ENCODE measurements around the gene CHSY3. TPM values are rescaled to one million over a fixed set of nuclear protein-coding genes. Genes with fewer than 3 reads are reported as not detected.

CHSY3 gene
- total RNA-seq, 1 donor from 2014 or later = 0.62 TPM

DNA sequence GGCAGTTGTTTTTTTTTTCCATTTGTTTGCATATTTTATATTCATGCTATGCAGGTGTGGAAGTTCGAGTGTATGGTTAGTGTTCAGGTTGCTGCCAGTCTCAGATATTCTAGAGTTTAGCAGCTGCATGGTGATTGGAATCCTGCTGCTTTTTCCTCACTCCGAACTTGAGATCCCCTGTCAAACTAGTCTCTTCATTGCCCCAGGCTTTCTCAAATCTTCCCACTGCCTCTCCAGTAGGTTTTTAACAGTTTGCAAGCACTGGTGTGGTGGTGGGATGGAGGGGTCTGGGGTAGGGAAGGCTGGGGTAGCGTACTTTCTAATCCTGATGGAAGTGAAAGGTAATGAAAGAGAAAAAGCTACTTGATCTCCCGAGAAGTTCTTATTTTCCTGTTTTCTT, 112.9 kb downstream of the CHSY3 start:
- ATAC-seq (no peak), DNase-seq (no peak)
- intact Hi-C loops (cut with micrococcal nuclease) = no loop called here

DNA sequence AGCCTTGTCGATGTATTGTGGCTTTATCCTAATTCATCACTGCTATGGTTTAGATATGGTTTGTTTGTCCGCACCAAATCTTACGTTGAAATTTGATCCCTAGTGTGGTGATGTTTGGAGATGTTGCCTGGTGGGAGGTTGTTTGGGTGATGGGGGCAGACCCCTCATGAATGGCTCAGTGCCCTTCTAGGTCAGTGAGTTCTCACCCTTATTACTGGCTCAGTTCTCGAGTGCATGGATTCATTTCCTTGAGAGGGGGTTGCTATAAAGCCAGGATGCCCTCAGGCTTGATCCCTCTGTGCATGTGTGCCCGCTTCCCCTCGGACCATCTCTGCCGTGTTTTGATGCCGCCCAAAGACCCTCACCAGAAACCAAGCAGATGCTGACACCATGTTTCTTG, 114.4 kb downstream of the CHSY3 start:
- no peak for DNase-seq
- intact Hi-C loops (cut with micrococcal nuclease) = no loop called here
- no peak for ATAC-seq

DNA sequence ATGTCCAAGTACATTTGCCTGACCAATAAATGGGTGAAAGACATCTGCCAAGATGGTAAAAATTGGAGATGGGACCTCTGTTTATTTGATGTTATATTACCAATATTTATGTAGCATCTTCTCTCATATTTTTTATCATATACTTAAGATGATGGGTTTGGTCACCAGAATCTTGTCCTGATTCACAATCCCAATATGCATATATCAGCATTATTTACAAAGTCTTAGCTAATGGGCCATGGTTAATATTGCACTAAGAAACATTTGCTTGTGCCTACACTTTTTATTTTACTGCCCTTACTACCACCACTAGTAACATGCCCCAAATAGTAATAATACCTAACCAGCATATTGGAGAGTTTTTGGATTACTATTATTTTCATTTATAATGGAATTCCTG, 116.7 kb downstream of the CHSY3 start:
- no peak for ATAC-seq
- intact Hi-C loops (cut with micrococcal nuclease) = no loop called here

DNA sequence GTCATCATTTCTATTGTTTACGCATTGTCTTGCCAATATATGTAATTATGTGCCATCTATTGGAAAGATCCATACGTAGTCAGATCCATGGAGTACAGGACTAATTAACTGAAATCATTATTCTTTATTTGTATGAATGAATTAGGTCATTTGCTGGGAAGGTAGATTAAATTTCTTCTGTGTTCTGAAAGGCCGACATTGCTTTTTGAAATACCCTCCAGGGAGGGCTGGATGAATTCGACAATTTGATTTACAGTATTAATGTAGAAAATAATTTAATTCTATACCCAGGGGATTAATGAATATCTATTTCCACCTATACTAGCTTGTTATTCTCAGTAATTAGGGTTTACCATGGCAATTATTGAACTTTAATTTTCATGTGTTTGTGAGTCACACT, 117.6 kb downstream of the CHSY3 start:
- intact Hi-C loops (cut with micrococcal nuclease) = no loop called here
- ATAC-seq (no peak), DNase-seq (no peak)

More for the DNA sequence above, 116.7 kb downstream of the CHSY3 start:
- DNase-seq = no peak

DNA sequence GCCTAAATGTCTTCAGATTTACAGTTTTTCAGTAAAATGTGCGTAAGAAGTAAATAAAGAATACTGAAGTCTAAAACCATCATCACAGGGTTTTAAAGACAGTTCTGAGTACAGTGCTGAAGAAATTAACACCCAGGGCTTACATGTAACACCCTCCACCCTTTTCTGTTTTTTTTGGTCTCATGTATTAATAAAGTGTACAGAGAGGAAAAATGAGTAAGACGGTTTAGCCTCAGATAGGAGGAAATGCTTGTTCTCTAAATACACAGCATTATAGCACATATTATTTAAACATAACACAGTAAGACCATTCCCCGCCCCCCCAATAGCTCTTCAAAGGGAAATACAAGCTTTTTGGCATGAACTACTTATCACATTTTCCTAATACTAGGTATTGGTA, 119.3 kb downstream of the CHSY3 start:
- ATAC-seq = no peak
- no peak for DNase-seq
- intact Hi-C loops (cut with micrococcal nuclease) = no loop called here

DNA sequence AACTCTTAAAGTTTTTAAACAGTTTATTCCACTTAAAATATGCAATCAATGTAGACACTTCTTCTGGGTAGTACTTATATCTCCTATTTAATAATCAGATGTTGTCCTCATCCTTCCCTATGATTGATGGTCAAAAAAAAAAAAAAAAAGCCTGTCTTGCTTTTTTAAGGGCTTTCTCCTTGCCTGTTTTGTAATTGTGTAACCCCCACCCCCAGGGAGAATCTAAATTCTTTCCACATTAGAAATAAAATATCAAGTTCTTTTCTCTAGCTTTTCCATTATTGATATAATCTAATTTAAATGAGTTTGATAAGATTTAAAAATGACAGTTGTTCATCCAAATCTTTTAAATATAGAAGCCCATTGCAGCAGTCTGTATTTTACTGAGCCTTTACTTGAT, 119.7 kb downstream of the CHSY3 start:
- no peak for DNase-seq

DNA sequence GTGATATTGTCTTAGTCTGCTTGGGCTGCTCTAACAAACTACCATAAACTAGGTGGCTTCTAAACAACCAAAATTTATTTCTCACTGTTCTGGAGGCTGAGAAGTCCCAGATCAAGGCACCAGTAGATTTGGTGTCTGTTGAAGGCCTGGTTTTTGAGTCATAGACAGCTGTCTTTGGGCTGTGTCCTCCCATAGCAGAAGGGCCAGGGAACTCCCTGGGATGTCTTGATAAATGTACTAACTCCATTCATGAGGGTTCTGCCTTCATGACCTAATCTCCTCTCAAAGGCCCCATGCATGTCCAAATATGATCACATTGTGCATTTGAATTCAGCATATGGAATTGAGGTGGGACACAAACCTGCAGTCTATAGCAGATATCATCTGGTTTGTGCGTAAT, 121.2 kb downstream of the CHSY3 start:
- ATAC-seq = no peak
- DNase-seq = no peak
- intact Hi-C loops (cut with micrococcal nuclease) = no loop called here

More for the DNA sequence above, 119.7 kb downstream of the CHSY3 start:
- intact Hi-C loops (cut with micrococcal nuclease) = no loop called here
- ATAC-seq = no peak

DNA sequence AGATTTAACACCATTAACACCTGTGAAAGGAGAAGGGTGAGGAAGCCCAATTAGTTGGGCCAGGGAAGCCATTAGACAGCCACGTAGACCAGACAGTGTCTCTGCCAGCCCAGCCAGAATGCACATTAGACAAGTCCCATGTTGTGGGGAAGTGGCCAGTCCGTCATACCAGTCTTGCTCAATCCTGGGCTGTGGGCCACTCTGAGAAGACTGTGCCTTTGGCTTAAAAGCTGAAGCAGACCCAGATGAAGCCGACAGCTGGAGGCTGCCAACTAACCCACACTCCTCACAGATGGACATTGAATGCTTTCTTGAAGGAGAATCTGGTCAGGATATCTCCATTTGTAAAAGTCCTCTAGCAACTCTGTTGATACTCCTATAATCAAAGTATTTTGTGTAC, 128.5 kb downstream of the CHSY3 start:
- intact Hi-C loops (cut with micrococcal nuclease) = no loop called here
- ATAC-seq (no peak), DNase-seq (no peak)

DNA sequence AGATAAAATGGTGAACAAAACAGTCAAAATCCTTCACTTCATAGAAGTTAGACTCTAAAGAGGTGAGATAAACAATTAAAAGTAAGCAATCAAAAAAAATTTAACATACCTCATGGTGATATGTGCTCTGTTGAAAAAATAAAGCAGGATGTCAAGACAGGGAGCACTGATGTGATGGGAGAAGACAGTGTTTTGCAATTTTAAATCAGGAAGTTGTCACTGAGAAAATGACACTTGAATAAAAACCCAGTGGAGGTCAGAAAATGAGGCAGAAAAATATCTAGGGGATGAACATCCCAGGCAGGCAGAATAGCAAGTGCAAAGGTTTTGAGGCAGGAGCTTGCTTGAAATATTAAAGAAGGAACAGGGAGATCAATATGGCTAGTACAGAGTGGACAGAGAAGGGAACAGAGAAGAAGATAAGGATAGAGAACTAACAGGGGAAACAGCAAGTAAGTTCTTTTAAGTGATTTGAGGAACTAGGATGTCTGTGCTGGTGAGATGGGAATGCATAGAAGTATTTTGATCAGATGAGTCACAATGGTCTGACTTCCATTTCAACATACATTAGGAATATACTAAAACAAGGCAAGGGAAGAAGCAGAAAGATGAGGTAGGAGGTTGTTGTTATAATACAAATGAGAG, 130.4 kb downstream of the CHSY3 start:
- intact Hi-C loops (cut with micrococcal nuclease) = no loop called here
- DNase-seq (no peak), ATAC-seq (no peak)

DNA sequence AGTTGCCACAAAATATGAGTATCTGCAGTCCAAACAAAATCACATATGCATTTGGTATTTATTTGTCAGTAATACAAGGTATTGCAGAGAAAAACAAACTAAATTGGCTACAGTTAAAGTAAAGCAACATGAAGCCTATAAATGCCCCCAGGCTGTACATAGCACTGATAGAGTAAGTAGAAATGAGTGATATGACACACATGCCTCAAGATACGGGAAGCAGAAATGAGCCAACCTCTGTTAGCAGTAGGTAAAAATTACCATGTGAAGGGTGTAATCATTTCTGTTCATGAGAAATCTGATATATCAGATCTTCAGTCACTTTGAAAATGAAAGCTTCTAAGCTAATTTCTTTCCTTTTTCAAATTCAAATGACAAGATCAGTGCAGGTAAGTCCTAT, 131.1 kb downstream of the CHSY3 start:
- intact Hi-C loops (cut with micrococcal nuclease) = no loop called here
- no peak for ATAC-seq
- DNase-seq = no peak

DNA sequence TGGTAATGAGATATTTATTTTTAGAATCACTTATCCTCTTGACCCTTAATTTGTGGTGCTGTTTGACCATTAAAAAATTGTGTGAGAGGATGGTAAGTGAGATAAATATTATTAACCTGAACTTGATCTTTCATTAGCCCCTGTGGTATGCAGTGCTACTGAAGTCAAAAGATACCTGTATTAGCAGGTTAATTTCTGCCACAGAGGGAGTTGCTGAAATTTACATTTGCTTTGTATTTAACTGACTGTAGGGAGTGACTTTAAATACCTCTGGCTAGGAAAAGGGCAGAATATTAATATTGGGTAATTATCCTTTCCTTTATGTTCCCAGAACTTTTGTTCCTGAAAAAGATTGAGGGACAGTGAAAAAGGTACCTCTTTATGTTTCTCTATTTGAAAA, 133.6 kb downstream of the CHSY3 start:
- DNase-seq = no peak
- ATAC-seq = no peak
- intact Hi-C loops (cut with micrococcal nuclease) = no loop called here

DNA sequence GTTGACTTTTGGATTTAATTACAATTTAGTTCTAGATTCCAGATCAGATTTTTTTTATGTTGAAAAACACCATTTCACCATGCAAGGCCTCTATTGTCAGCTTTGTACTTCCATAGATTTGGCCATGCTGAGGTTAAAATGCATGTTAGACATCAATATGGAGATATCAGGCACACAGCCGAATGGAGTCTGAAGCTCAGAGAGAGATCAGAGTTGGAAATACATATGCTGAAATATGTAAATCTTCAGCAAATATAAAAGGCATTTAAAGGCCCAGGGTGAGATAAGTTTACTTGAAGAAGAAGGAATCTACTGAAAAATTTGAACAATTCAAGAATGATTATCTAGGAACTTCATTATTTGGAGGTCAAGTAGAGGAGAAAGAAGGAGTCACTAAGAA, 139.6 kb downstream of the CHSY3 start:
- no peak for ATAC-seq
- DNase-seq = no peak
- intact Hi-C loops (cut with micrococcal nuclease) = no loop called here

DNA sequence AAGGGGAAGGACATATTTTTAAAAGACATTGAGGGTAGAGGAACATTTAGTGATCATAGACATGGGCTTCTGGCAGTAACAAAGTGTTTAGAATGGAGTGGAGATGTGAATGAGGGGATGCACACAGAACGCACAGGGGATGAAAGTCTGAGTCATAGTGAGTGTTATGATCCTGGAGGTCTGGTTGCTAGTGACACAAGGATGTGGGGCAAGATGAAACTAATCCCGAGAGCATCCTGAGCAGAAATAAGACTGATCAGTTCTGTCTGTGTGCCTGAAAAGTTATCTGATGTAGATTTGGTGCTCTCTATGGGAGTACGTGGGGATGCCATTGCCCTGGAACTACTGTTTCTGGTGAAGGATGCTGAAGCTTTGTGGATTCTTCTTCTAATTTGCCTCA, 141.1 kb downstream of the CHSY3 start:
- no peak for ATAC-seq
- intact Hi-C loops (cut with micrococcal nuclease) = no loop called here
- no peak for DNase-seq

DNA sequence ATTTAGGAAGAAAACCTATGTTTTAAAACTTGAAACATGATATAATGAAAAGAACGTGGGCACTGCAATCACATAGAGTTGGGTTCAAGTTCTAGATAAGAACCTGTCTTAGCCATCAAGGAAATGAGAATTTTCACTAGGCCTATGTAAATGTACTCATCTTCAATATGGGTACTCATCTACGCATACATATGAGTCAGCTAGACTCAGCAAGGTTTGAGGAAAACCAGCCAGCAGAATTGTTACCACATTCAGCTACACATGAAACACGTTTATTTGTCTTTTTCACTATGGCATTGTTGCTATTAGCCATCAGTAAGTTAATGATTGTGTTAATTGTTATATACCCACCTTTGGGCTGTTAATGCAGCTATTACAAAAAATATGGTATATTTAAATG, 146.3 kb downstream of the CHSY3 start:
- intact Hi-C loops (cut with micrococcal nuclease) = no loop called here
- DNase-seq = no peak
- ATAC-seq = no peak

DNA sequence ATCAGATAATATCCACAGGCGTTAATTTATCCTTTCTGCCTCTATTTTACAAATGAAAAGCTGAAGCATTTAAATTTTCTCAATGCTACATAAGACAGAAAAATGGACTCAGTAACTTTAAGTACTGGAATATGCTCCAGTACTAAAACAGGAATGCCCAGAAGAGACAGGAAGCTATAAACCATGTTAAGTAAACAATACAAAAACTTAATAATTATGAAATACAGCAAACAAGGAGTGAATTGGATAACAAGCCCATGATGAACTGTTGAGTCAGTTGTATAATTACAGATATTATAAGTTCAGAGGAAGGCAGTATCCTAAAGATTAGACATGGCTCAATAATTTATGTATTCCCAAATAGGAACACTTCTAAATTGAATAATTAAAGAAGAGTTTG, 148.5 kb downstream of the CHSY3 start:
- DNase-seq = no peak
- intact Hi-C loops (cut with micrococcal nuclease) = no loop called here
- no peak for ATAC-seq

DNA sequence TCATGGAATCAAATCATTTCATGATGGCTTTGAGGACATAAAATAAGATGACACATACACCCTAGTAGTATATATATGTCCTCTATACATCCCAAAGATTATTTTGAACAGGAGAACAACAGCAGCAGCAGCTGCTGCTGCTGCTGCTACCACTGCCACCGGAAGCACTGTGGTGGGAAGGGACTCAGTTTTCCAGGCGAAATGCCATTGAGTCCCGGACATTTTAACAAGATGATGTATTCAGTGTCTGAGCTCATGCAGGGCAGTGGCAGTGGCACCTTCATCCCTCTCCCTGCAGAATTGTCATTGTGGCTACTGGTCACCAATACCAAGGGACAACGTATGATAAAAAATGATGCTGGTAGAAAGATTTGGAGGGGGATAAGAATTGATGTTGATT, 151.3 kb downstream of the CHSY3 start:
- intact Hi-C loops (cut with micrococcal nuclease) = no loop called here
- no peak for ATAC-seq
- DNase-seq = peak; percentile 20

DNA sequence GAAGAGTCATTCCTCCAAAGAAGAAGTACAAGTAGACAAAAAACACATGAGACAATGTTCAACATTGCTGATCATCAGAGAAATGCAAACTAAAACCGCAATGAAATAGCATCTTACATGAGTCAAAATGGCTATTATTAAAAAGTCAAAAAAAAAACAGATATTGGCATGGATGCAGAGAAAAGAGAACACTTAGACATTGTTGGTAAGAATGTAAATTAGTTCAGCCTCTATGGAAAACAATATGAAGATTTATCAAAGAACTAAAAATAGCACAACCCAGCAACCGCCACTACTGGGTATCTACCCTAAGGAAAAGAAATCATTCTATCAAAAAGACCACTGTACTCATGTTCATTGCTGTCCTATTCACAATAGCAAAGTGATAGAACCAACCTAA, 157.5 kb downstream of the CHSY3 start:
- intact Hi-C loops (cut with micrococcal nuclease) = no loop called here
- ATAC-seq (no peak), DNase-seq (no peak)

DNA sequence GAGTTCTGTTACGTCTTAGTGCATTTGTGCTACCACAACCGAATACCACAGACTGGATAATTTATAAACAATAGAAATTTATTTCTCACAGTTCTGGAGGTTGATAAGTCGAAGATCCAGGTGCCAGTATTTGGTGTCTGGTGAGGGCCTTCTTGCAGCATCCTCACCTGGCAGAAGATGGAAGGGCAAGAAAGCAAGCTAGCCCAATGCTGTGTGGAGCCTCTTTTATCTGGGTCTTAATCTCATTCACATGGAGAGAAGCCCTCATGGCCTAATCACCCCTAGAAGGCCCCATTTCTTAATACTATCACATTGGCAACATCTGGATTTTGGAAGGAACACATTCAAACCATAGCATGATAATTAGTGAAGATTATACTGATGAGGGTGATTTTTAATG, 159.3 kb downstream of the CHSY3 start:
- intact Hi-C loops (cut with micrococcal nuclease) = no loop called here
- no peak for DNase-seq
- ATAC-seq = no peak

DNA sequence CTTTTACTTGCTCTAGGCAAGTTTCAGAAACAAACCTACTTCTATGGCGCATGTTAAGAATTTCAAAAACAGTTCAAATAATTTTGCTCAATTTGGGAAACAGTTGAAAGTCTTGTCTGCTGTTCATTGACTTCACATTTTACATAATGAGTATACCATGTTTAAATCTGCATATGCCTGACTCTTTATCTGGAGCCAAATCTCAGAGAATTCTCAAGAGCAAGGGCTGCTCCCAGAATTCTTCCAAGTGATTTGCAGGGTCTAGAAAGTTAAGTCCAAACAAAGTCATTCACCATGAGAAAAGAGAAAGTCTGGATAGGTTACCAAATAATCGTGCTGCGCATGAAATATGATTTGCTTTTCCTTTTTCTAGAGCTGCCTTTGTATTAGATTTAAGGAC, 160.2 kb downstream of the CHSY3 start:
- ATAC-seq (no peak), DNase-seq (no peak)
- intact Hi-C loops (cut with micrococcal nuclease) = no loop called here

DNA sequence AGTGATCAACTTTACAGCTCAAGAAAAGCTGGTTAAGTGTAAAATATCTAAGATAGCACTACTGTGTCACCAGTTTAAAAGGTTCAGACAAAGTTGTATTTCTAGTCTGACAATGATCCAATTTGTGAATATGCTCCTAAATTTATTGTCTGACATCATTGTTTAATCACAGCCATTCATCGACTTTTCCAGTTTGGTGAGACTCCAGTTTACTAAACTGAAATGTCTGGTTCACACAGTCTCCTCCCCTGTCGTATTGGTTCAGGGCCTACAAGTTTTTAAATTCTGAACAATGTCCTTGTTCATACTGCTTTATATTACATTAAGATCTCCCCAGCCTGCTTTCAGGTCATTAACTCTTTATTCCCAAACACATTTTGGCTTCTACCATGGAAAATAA, 161.4 kb downstream of the CHSY3 start:
- DNase-seq = no peak
- intact Hi-C loops (cut with micrococcal nuclease) = no loop called here
- no peak for ATAC-seq

DNA sequence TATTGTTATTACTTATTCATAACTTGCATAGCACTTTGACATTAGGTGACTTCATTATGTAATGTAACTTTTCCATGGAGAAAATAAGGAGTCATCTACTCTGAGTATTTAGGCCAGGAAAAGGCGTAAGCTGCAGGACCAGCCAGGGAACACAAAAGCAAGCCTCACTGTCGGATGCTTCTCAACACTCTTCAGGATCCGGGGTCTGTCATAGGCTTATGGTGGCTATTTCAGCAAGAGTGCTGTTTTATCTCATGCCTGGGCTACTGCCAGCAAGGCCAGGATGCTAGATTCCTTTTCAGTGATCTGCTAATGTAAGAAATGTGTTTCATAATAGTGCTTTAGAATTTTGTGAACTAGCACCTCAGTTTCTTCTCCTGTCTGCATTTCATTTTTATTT, 162.4 kb downstream of the CHSY3 start:
- DNase-seq (peak; percentile 30), ATAC-seq (peak; percentile 42)
- intact Hi-C loops (cut with micrococcal nuclease) = no loop called here

DNA sequence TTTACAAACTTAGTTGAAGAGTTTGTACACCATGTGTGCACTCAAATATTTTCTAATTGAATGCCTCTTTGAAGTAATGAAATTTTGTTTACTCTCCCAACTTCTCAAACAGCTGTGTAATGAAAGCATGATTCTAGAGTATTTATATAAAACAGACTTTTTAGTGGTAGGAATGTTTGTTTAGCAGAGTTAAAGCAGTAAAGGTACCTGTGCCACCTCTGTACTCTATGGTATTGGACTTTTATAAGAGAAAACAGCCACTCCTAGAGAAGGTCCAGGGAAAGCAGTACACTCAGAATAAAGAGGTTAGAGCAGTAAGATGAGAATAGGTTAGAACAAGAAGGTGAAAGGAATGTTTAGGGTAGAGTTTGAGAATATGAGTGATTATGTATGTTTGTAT, 163.1 kb downstream of the CHSY3 start:
- no peak for DNase-seq
- intact Hi-C loops (cut with micrococcal nuclease) = no loop called here
- ATAC-seq = no peak

All from left ventricle myocardium superior (tissue), 1 donor.